A549 (cell line): ENCODE data around the gene SYCN.

Experiments
- BHLHE40 ChIP-seq: IDR thresholded peaks from 2 replicates; pipeline ENCODE4 v1.6.1; 2012; ENCODE audit warnings: low read depth, low read length, inconsistent platforms
- CTCF ChIP-seq: fragments of >200 bp; sonication (Bioruptor Twin); formaldehyde crosslinking; IDR thresholded peaks from 3 replicates; pipeline ENCODE4 v1.5.1; 2016
- ESRRA ChIP-seq: fragments of 150-350 bp; IDR thresholded peaks from 2 replicates; pipeline ENCODE4 v1.6.1; 2014; ENCODE audit warnings: mild to moderate bottlenecking, low read length, borderline replicate concordance
- JUN ChIP-seq, 2 experiments: fragments of >200 bp; sonication (Bioruptor Twin); formaldehyde crosslinking; IDR thresholded peaks; 2 replicates in 1 of 2; 3 replicates in 1 of 2; pipeline ENCODE4 v1.6.1; 2016 to 2017
- MYC ChIP-seq: IDR thresholded peaks from 2 replicates; pipeline ENCODE4 v1.6.1; 2012; ENCODE audit warnings: mild to moderate bottlenecking, inconsistent platforms, low read length, improper control_type of control experiment, borderline replicate concordance

- TF ChIP-seq ESRRA (no peak), JUN (IDR thresholded peaks at IDR 0.05) (no peak), CTCF (no peak), BHLHE40 (no peak), MYC (no peak)
These were observed 5.1 kb upstream of the SYCN start for GRCh38 chr19:39209196-39209595.
